CD4-positive, alpha-beta T cell treated with Interferon alpha-2 for 1 hour (primary cell): ENCODE measurements around the gene IGSF22.
"Not testable (repeated sequence)": the region's sequence is repeated elsewhere in the genome, so short reads cannot be mapped to it uniquely, and the experiment has no call there.

ENCODE experiments used
- DNase-seq, 2 donors: peaks; one replicate each; pipeline ENCODE4 v3.0.0-alpha.2; 2020 to 2022

Gene IGSF22

DNA sequence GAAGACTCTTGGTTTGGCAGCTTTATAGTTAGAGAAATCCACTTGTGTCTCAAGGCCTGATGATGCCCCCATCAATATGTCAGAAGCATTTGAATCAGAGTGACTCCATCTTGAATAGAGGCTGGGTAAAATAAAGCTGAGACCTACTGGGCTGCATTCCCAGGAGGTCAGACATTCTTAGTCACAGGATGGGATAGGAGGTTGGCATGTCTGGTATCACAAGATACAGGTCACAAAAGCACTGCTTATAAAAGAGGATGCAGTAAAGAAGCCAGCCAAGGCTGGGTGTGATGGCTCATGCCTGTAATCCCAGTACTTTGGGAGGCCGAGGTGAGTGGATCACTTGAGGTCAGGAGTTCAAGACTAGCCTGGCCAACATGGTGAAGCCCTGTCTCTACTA, 44.0 kb downstream of the IGSF22 start:
- not testable (repeated sequence) for DNase-seq

DNA sequence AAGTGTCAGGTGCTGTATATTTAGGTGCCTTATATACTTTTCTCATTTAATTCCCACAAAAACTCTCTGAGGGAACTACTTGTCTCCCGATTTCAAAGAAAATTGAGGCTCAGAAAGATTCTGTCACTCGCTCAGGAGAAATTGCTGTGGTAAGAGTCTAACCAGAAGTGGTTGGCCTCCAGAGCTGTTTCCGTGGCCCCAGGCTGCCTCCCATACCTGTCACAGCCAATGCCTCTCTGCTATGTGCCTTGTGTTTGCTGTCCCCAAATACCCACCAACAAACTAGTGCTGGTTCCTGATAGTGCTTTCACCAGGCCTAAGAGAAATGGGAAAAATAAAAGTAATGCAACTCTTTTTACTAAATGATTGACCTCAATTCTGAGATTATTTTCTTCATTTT, 48.4 kb downstream of the IGSF22 start:
- DNase-seq = no peak

DNA sequence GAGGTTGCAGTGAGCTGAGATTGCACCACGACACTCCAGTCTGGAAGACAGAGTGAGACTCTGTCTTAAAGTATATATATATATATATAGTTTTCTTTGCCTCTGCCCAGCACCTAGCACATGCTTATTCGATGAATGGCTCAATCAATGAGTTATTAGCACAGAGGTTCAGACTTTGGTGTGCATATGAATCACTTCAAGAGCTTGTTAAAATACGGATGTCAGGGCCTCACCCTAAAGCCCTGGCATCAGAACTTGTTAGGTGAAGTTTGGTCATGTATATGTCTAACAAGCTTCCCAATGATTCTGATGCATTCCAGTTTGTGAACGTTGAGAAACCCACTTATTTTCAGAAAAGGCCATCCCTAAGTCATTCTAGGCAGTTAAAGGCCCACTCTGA, 49.2 kb downstream of the IGSF22 start:
- DNase-seq = no peak

DNA sequence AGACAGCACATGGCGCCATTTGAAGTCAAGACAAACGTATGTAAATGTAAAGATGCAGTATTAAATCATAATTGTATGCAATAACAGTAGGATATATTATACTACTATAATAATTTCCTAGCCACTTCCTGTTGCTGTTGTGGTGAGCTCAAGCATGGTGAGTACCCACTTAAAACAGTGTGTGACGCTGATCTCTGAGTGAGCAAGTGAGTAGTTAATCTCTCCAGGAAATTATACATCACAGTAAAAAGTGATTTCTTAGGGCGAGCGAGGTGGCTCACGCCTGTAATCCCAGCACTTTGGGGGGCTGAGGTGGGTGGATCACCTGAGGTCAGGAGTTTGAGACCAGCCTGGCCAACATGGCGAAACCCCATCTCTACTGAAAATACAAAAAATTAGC, 53.8 kb downstream of the IGSF22 start:
- DNase-seq = peak; percentile 52 to 75

DNA sequence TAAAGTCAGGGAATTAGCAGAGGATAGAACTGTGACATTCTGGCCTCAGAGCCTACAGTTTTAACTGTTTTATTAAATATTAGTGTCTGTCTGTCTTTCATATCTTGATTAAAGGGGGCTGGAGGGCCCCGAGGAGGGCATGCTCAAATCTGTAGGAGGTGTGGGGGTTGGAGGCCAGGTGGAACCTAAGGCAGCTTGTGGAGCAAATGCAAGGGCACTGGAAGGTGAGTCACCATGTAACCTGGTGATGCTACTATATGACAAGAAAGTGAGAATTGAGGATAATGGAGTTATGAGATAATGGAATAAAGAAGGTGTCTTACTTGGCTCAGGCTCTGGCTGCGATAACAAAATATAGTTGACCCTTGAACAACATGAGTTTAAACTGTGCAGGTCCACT, 54.7 kb downstream of the IGSF22 start:
- no peak for DNase-seq

DNA sequence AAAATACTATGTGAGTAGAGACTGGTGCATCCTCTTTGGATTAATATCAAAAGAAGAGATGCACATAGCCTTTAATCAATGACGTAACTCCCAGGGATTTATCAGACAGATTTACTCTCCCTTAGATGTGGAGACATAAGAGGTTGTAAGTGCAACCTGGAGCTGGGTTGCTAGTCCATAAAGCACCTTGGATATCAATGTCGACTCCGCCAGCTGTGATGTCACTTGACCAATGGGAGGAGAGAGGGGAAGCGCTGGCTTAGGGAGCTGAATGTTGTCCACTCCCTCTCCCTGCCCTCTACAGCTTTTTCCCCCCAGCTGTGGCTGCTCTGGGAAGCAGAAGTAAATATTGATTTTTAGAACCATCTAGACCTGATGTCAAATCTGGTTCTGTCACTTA, 56.3 kb downstream of the IGSF22 start:
- DNase-seq = no peak

DNA sequence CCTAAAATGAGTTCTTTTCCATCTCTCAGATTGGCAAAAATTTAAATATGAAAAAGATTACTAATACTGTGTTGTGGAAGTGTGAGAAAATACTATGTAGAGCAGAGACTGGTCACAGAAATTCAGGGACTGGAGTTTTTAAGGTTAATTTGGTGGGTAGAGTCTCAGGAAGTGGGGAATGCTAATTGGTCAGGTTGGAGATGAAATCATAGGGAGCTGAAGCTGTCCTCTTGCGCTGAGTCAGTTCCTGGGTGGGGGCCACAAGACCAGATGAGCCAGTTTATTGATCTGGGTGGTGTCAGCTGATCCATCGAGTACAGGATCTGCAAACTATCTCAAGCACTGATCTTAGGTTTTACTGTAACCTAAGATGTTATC, 56.8 kb downstream of the IGSF22 start:
- peak in 1 of 2 donors; percentile 38 for DNase-seq

DNA sequence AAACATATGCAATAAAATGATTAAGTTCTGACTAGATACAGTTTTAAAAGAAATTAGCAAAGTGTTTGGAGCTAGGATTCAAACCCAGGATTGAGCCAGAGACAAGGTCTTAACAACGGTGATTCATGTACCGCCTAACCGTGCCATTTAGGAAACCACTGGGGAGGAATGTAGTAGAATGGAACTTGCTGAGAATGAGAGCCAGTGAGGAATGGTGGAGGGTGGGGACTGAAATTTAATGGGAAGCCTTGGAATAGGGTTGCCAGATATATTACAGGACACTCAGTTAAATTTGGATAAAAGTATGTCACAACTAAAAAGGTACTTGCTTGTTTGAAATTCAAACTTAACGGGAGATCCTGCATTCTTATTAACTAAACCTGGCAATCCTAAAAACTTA, 57.9 kb downstream of the IGSF22 start:
- DNase-seq = no peak

DNA sequence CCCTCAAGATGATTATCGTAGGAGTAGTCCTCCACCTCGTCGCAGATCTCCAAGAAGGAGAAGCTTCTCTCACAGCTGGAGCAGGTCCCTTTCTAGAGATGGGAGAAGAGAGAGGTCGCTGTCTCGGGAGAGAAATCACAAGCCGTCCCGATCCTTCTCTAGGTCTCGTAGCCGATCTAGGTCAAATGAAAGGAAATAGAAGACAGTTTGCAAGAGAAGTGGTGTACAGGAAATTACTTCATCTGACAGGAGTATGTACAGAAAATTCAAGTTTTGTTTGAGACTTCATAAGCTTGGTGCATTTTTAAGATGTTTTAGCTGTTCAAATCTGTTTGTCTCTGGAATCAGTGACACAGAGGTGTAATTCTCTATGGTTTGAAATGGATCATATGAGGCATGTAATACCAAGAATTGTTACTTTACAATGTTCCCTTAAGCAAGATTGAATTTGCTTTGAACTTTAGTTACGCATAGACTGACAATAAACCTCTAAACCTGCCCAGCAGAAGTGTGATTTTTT, 60.6 kb downstream of the IGSF22 start:
- DNase-seq = peak in 1 of 2 donors; percentile 9

DNA sequence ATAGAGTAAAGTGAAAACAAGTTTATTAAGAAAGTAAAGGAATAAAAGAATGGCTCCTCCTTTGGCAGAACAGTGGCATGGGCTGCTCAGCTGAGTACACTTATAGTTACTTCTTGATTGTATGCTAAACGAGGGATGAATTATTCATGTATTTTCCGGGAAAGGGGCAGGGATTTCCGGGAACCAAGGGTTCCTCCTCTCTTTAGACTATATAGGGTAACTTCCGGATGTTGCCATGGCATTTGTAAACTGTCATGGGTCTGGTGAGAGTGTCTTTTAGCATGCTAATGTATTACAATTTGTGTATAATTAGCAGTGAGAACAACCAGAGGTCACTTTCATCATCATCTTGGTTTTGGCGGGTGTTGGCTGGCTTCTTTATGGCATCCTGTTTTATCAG, 68.3 kb downstream of the IGSF22 start:
- DNase-seq = no peak
